Limb (tissue), 2 donors: ENCODE data around the gene CAMKMT.
"Not testable (repeated sequence)": the region's sequence is repeated elsewhere in the genome, so short reads cannot be mapped to it uniquely, and the experiment has no call there.

ENCODE experiments used
- DNase-seq, 2 donors: peaks; one replicate each; pipeline ENCODE4 v3.0.0-alpha.2; 2016; ENCODE audit errors: extremely low spot score in 2 of 2

The CAMKMT gene

DNA sequence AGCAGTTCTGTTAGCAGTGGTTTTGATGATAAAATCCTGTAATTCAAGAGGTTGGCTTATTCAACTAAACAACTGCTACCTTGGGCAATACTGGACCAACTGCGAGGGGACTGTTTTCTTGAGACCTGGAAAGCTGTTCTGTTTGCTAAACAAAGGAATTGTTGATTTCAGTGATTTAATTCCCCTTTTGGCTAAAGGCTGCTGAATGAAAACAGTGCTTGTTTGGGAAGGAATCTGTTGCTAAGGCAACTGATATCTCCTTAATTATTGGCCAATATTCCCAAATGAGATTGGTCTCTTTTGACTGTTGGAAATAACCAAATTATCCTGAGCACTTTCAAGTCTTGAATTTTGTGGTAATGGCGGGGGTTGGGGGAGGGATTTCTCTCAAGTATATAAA is 136.8 kb downstream of the CAMKMT start:
- DNase-seq = no peak

DNA sequence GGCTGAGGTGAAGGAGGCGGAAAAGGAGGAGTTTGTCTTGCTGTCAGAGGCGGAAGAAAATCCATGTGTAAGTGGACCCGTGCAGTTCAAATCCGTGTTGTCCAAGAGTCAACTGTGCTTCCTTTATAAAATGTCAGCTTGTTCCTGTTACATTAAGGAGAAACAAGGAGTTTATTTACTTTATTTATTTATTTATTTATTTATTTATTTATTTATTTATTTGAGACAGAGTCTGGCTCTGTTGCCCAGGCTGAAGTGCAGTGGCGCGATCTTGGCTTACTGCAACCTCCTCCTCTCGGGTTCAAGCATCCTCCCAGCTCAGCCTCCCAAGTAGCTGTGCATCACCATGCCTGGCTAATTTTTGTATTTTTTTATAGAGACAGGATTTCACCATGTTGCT is 143.9 kb downstream of the CAMKMT start:
- not testable (repeated sequence) for DNase-seq

DNA sequence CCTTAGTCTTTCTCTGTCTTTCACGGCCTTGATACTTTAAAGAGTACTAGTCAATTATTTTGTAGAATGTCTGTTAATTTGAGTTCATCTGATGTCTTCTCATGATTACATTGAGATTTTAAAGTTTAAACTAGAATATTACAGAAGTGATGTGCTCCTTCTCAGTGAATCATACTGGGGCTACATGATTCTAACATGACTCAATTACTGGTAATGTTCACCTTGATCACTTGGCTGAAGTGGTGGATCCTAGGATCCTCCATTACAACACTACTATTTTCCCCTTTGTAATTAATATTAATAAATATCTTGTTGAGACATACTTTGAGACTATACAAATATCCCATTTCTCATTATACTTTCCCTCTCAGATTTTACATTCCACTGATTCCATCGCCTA is 148.5 kb downstream of the CAMKMT start:
- no peak for DNase-seq

DNA sequence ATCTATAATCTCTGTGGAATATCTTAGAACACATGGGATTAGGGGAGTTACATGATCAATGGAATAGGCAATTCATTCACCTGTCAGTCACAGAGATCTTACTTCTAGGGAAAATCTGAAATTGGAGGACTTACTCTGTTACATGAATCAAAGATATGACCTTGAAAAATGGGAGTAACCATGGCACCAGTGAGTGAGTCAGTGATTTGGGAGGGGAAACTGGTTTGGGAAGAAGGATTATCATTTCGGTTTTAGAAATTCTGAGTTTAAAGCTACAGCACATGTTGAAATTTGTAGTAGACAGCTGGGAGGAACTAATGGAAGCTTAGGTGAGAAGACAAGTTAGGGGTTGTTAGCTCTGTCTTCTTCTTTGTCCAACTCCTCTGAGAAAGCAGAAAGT is 153.7 kb downstream of the CAMKMT start:
- no peak for DNase-seq

DNA sequence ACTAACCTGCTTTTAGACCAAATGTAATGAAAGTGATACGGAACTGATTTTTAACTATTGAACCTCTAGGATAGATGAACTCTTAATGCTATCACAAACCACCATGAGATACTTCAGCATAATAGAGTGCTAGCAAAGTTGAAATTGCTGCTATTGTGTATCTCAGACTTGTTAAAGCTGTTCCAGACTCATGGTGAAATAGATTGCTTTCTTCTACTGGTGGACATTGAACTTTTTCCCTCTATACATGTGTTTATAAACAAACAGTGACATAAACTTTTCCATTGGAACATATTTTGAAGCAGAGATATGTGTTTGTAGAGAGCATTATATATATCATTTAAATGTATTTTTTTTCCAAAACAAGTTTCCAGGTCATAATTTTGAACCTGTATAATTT is 157.3 kb downstream of the CAMKMT start:
- DNase-seq = no peak

DNA sequence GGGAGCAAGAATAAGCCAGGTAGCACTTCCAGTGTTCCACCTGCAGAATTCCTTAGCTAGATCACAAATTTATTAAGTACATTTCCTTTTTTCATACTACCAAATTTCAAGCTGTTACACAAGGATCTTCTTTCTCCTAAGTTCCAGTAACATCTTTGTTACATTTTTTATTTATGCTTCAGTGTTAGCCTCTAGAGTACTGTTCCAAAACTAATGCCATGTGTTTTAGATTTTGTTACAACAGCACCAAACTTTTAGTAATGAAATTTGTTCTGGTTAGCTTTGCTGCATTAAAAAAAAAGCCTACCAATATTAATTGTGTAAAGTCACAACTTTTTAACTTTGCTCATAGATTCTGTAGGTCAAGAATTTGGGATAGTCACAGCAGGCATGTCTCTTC is 161.1 kb downstream of the CAMKMT start:
- DNase-seq = no peak

DNA sequence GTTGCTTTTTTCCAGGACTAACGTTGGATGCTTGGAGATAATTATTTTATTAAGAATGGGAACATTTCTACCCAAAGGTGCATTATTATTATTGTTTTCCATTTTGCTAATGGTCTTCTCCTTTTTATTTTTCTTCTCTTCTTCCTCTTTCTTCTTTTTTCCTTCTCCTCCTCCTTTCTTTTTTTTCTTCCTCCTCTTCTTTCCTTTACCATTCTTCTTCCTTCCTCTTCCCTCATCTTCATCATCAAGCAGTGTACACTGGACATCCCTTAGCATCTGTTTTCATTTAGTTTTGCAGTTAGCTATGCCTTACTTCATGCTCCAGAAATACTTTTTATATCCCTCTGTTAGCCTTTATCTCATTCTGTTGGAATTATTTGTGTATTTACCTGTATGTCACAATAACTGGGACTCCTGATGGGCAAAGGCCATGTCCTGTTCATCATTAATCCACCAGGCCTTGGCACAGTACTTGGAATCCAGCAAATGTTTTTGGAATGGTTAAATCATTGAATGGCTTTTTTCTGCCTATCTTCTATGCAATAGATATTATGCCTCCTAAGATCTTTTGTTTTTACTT is 162.7 kb downstream of the CAMKMT start:
- no peak for DNase-seq

DNA sequence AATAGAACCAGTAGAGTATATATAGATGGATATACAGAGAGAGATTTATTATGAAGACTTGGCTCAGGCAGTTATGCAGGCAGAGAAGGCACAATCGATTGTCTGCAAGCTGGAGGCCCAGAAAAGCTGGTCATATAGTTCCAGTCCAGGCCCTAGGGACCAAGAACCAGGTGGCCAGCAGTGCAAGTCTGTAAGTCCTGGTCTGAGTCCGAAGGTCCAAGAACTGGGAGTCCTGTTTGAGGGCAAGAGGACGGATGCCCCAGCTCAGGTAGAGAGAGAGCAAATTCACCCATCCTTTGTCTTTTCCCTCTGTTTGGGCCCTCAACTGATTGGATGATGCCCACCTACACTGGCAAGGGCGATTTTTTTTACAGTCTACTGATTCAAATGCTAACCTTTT is 164.6 kb downstream of the CAMKMT start:
- no peak for DNase-seq

DNA sequence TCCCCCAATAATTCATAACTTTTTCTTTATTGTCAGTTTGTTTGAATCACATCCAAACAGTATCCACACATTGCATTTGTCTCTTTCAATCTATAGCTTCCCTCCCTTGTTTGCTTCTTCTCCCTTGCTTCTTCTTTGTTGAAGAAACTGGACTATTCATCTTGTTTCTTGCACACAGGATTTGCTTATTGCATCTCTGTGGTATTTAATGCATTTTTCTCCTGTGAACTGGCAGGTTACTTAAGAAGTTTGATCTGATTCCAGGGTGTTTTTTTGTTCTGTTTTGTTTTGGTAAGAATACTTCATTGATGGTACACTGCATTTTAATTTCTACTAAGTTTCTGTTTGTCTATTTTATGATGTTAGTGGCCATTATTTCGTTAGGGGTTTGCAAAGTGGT is 166.8 kb downstream of the CAMKMT start:
- no peak for DNase-seq

DNA sequence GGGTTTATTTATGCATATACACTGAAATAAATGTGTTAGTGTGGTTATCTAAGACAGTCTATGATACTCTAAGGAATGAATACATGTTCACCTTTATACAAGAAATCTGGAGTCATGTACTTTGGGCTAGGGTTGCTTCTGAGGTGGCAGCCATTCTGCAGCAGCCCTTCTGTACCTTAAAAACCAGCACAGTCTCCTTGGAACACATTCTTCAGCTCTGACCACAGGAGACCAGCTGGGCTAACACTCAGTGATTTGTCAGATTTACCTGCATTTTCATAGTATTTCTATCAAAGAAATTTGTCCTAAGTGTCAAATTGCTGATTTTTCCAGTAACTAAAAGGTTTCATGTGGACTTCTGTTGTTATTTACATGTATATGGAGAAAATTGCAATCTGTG is 167.7 kb downstream of the CAMKMT start:
- no peak for DNase-seq

DNA sequence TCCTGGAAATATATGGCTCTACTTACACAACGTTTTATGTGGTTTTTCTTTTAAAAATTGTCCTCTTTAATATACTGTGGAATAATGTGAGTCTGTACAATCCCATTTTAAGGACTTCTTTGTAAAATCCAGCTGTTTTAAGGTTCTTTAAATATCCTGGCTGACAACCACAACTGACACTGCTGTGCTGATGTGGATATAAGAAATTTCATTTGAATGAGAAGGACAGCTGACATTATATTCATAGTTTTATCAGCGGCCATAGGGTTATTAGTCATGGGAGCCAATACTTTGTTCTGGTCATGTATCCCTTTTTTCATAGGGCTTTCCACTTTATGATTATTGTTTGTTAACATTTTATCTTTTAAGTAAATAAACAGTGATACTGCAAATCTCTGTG is 169.5 kb downstream of the CAMKMT start:
- no peak for DNase-seq

DNA sequence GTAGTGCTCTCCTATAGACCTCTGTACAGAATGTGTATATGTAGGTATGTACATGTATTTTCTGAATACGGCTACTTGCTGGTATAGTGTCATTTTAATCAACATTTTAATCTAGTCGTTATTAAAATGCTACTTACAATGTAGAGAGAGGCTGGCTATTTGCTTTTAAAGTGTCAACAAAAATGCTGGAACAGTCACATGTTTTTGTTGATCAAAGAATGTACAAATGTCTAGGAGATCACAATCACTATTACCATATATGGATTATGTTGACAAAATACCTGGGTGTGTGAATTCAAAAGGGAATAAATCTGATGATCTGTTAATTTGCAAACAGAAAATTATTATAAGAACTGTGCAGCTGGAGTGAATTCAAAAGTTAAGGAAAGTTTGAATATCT is 170.3 kb downstream of the CAMKMT start:
- no peak for DNase-seq

DNA sequence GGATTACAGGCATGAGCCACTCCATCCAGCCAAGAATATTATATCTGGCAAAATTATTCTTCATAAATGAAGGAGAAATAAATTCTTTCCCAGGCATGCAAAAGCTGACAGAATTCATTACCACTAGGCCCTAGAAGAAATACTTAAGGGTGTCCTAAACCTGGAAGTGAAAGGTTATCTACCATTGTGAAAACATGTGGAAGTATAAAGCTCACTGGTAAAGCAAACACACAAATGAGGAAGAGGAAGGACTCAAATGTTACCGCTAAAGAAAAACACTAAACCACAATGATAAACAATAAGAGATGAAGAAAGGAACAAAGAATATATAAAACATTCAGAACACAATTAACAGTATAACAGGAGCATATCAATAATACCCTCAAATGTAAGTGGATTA is 171.8 kb downstream of the CAMKMT start:
- no peak for DNase-seq

DNA sequence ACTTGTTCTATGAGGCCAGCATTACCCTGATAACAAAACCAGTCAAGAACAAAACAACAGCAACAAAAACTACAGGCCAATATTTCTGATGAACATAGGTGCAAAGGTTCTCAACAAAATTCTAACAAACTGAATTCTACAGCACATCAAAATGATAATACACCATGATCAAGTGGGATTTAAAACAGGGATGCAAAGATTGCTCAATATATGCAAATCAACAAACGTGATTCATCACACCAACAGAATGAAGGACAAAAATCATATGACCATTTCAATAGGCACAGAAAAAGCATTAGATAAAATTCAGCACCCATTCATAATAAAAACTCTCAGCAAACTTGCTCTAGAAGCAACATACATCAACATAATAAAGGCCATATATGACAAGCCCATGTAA is 173.6 kb downstream of the CAMKMT start:
- DNase-seq = no peak

DNA sequence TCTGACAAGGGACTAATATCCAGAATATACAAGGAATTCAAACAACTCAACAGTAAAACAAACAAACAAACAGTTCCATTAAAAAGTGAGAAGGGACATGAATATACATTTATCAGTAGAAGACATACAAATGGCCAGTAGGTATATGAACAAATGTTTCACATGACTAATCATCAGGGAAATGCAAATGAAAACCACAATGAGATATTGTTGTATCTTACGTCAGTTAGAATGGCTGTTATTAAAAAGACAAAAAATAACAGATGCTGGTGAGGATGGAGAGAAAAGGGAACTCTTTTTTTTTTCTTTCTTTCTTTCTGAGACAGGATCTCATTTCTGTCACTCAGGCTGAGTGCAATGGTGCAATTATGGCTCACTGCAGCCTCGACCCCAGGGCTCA is 175.5 kb downstream of the CAMKMT start:
- no peak for DNase-seq

DNA sequence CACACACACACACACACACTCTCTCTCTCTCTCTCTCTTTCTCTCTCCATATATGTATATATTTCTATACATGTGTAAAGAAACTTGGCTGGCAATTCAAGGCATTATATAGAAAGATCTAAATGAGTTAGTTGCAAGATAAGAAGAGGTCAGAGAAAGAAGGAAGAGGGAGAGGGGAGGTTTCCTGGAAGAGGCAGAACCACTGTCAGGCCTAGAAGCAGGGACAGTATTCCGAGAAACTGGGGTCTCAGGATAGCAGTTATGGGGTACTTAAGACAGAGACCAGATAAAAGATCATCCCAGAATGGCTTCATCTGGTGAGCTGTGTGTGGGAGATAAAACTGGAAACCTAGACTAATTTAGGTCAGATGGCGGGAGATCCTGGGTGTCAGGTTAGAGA is 180.8 kb downstream of the CAMKMT start:
- DNase-seq = no peak

DNA sequence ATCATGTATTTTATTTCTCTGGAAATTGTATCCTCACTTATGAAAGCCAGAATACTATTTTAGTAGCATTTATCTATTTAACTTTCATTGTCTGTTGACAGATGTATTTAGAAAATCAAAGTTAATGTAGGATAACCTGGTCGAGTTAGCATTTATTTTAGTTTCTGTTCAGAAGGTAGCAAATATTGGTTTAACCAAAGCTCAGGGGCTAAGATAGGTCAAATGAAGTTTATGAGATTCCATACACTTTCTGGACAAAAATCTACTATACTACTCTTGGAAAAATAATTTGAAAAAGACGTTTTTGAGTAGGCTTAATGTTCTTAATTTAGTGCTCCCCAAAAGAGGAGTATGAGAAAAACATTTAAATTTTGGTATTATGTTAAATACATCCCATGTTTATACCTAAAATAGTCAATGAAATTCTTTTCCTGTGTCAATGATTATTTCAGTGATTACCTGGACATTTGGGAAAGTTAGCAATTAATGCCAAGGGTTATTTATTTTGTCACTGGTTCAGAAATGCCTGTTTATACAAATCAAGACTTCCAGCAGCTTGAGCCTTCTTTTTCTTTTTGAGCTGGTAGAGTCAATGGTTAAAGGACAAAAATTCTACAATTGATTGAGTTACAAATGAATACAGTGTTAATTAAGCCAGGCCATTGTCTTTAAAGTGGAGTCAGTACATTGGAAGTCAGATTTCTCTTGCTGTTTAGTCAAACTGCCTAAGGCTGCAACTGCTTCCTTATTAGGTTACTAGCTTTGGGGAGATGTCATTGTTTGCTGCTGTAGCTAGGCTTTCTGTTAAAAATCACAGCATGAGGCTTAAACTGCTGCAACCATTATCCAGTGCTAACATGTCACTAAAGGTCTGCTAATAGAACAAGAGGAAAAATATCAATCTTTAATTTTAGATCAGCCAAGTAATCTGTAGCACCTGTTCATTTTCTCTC is 182.3 kb downstream of the CAMKMT start:
- no peak for DNase-seq

DNA sequence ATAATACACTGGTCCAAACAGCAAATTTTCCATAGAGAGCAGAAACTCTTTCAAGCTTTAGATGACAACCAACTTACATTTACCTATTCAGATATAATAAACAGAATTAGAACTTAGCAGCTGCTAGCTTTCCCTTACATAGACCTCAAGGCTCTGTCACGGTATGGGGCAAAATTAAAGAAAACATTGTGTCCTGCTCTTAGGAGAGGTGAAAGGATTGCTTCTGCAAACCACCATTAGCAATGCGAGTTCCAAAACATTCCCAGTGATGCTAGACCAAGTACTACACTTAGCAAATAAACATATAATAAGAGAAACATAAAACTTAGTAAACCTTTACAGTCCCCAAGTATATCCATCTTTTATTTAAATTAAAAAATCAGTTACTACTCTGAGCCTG is 183.3 kb downstream of the CAMKMT start:
- no peak for DNase-seq

DNA sequence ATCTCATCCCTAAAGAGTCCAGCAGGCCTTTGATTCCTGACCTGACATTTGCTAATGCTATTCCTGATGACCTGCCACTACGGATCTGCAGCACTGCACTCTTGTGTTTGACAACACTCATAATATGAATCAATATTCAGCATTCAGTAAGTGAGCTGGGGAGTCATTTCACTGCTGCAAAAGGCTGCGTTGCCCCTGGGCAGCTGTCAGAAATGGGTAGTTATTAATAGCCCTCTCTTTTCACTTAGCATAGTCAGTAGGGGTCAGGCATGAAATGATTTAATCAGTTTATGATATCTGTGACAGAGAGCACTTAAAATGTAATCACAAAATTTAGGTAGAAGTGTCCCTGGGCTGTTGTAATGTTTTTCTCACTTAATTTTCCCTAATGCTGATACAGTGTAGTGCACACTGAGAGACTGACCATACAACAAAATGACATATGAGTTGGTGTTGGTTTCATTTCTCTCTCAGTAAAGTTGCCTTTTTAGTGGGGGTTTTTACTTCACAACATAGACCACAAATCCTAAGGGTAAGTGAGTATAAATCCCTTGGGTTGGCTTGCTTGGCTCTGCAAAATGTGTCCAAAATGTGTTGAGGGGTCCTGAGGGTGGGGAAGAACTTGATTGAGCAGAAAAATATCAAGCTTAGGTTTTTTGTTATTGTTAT is 184.8 kb downstream of the CAMKMT start:
- DNase-seq = no peak

DNA sequence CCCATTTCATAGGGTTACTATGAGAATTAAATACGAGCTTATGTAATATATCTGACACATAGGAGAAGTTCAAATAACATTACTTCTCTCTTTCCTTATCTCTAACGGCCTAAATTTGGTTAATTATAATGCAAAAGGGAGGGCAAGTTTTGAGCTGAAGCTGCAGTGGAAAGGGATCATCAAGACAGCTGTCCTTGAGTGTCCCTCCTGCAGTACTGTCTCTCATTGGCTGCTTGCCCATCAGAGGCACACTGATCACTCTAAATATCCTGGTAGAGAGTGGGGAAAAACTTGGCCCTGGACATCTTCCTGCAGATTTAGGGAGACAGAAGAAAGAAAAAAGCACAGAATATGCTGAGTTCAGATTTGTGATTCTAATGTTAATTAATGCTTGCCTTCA is 186.0 kb downstream of the CAMKMT start:
- no peak for DNase-seq

DNA sequence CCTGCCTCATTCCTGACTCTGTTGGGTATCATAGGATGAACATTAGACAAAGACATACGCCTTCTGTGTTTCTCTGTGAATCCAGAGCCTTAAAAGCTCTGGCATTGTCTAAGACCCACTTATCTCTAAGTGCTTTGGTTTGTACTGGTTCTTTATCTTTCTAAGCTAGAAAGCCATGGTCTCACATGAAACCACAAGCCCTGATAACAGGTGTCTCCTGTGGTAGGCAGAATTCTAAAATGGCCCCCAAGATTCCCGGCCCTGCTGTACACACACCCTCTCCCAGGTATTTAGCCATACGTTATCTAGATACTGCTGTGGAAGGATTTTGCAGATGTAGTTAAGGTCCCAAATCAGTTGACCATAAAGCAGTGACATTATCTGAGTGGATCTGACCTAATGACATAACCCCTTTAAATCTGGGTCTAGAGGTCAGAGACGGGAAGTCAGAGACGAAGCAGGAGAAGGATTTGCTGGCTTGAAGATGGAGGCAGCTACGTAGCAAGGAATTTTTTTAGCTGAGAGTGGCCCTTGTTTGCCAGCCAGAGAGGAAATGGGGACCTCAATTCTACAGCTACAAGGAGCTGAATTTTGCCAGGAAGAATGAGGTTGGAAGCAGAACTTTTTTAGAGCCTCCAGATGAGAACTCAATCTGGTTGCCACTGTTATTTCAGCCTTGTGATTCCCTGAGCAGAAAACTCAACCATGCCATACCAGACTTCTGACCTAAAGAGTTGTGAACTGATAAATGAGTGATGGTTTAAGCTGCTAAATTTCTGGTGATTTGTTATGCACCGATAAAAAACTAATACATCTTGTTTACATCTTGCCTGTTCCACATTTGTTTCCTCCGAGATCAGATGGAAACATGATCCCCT is 186.7 kb downstream of the CAMKMT start:
- no peak for DNase-seq

DNA sequence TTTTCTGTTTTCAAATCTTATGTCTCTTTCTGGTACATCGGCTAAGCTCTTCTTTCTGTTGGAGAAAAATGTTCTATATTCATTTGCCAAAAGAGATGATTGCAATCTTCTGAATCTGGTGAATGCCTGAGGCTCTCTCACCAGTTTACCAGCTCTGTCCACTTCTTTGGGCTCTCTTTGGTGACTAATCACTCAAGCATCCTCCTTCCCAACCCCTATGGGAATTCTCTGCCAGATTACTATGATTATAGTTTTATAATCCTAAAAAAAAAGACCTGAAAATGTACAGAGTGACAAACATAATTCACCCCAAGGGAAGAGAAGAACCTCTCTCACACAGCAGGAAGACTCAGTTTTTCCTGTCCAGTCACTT is 187.3 kb downstream of the CAMKMT start:
- no peak for DNase-seq
